ENCODE measurements around the gene KIF17.
A peak's percentile ranks its signal among the peaks of the same experiment; 100 is the strongest.

Gene KIF17

GRCh38 chr1:20696397-20697333, 21.1 kb downstream of the KIF17 start:
- Histone ChIP-seq H3K4me3 (peak overlapping the region; percentile 73), H3K27ac (peak overlapping the region; percentile 85 to 87)
- DNase-seq (ENCODE audit: low spot score): peak; percentile 90
- TF ChIP-seq CTCF (IDR thresholded peaks at IDR 0.05): peak; percentile 98

- Histone ChIP-seq H3K4me3 (no peak overlapping the region), H3K27ac (no peak overlapping the region)
- TF ChIP-seq CTCF (IDR thresholded peaks at IDR 0.05): no peak
- DNase-seq (ENCODE audit: low spot score): no peak
Measured at GRCh38 chr1:20695515-20695914, 22.3 kb downstream of the KIF17 start.

GRCh38 chr1:20693623-20694022, 24.2 kb downstream of the KIF17 start:
- no peak for DNase-seq (ENCODE audit: low spot score)
- Histone ChIP-seq H3K4me3 (no peak overlapping the region), H3K27ac (no peak overlapping the region)
- TF ChIP-seq CTCF (IDR thresholded peaks at IDR 0.05): no peak

GRCh38 chr1:20691872-20692271, 25.9 kb downstream of the KIF17 start:
- TF ChIP-seq CTCF (IDR thresholded peaks at IDR 0.05): no peak
- H3K27ac ChIP-seq: no peak overlapping the region
- DNase-seq (ENCODE audit: low spot score): no peak
- H3K4me3 ChIP-seq: no peak overlapping the region

GRCh38 chr1:20689645-20690056, 28.2 kb downstream of the KIF17 start:
- TF ChIP-seq CTCF (IDR thresholded peaks at IDR 0.05): no peak
- no peak overlapping the region for H3K27ac ChIP-seq
- DNase-seq (ENCODE audit: low spot score): no peak
- H3K4me3 ChIP-seq: no peak overlapping the region

- no peak for TF ChIP-seq CTCF (IDR thresholded peaks at IDR 0.05)
- Histone ChIP-seq H3K4me3 (no peak overlapping the region), H3K27ac (no peak overlapping the region)
- no peak for DNase-seq (ENCODE audit: low spot score)
Measured at GRCh38 chr1:20686883-20687725, 30.7 kb downstream of the KIF17 start.

Measured in coronary artery (tissue), 2 donors.